ENCODE results near the gene AOC1.

DNA sequence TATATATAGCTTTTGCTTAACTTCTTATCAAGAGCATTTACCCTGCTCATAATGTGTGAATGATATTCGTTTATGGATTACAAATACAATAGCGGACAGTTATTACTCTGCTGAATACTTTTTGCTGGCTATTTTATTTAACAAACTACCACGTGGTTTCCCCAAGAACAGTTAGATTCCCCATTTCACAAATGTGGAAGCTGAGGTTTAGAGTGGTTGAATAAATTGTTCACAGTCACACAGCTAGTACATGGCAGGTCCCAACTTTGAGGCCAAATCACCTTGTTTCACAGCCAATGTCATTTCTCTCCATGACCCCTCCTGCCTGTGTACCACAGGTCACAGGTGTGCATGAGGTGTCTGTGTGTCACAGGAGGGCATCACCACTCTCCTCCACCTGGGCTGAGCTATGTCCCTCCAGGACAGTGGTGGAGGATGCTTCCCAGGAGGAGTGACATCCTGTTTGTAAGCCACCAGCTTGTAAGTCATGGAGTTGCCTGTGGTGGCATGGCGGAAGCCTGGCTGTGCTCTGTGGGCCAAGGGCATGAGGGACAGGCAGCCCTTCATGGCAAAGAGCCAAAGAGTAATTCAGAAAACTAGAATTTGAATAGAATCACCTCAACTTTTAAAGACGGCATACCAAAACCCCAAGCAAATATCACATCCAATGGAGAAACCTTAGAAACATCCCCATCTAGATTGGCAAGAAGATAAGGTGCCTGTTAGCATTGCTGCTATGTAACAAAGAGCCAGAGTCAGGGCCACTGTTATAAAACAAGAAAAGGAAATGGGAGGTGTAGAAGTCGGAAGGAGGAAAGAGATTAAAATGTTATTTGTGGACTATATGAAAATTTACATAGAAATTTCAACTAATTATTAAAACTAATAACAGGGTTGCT lies 51.9 kb downstream of the AOC1 start:
- TF ChIP-seq, protein P1, sequence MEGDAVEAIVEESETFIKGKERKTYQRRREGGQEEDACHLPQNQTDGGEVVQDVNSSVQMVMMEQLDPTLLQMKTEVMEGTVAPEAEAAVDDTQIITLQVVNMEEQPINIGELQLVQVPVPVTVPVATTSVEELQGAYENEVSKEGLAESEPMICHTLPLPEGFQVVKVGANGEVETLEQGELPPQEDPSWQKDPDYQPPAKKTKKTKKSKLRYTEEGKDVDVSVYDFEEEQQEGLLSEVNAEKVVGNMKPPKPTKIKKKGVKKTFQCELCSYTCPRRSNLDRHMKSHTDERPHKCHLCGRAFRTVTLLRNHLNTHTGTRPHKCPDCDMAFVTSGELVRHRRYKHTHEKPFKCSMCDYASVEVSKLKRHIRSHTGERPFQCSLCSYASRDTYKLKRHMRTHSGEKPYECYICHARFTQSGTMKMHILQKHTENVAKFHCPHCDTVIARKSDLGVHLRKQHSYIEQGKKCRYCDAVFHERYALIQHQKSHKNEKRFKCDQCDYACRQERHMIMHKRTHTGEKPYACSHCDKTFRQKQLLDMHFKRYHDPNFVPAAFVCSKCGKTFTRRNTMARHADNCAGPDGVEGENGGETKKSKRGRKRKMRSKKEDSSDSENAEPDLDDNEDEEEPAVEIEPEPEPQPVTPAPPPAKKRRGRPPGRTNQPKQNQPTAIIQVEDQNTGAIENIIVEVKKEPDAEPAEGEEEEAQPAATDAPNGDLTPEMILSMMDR (IDR thresholded peaks at IDR 0.05) = no peak
- TF ChIP-seq POLR2A (IDR thresholded peaks at IDR 0.05) = no peak
